DND-41 (cell line): ENCODE measurements around the gene PIM1.

Experiments
- ATAC-seq: fragments of 200-7000 bp; cut with Tn5 transposase; 3 replicates; pipeline ENCODE4 v1.9.1; 2021; ENCODE audit warnings: low read depth; ENCODE audit not compliant: insufficient read depth
- DNase-seq: peaks from one replicate; pipeline ENCODE4 v3.0.0-alpha.2; 2020
- H2AFZ ChIP-seq: 2 replicates; pipeline ENCODE4 v1.6.0; 2012; ENCODE audit warnings: low read depth, low read length
- H3K27ac ChIP-seq: 2 replicates; pipeline ENCODE4 v1.5.1; 2012; ENCODE audit warnings: low read length, inconsistent platforms
- H3K27me3 ChIP-seq: fragments of 200-600 bp; sonication (generic); 2 replicates; pipeline ENCODE4 v1.6.0; 2012; ENCODE audit warnings: low read length, mild to moderate bottlenecking, inconsistent platforms; ENCODE audit not compliant: insufficient read depth, poor library complexity
- H3K36me3 ChIP-seq: 2 replicates; pipeline ENCODE4 v1.5.1; 2012; ENCODE audit warnings: low read length, inconsistent platforms; ENCODE audit not compliant: insufficient read depth
- H3K4me1 ChIP-seq: 2 replicates; pipeline ENCODE4 v1.5.1; 2012; ENCODE audit warnings: mild to moderate bottlenecking, low read length; ENCODE audit not compliant: insufficient read depth
- H3K4me2 ChIP-seq: 2 replicates; pipeline ENCODE4 v1.6.0; 2012; ENCODE audit warnings: mild to moderate bottlenecking, moderate library complexity, low read length, inconsistent platforms; ENCODE audit not compliant: insufficient read depth
- H3K4me3 ChIP-seq, 2 experiments: fragments of 200-600 bp in 1 of 2; shearing (Covaris generic) in 1 of 2; 2 replicates each; pipeline ENCODE4 v1.5.1; 2012 to 2016; ENCODE audit warnings: inconsistent platforms in 2 of 2, low read length in 2 of 2, mild to moderate bottlenecking in 2 of 2, low read depth in 1 of 2, moderate library complexity in 1 of 2
- H3K79me2 ChIP-seq: 2 replicates; pipeline ENCODE4 v1.6.0; 2012; ENCODE audit warnings: low read length, inconsistent platforms; ENCODE audit not compliant: insufficient read depth
- H3K9ac ChIP-seq: 2 replicates; pipeline ENCODE4 v1.6.0; 2012; ENCODE audit warnings: low read depth, mild to moderate bottlenecking, inconsistent platforms, low read length, moderate library complexity
- H3K9me3 ChIP-seq: 2 replicates; pipeline ENCODE4 v1.5.1; 2012; ENCODE audit warnings: low read length, moderate library complexity, mild to moderate bottlenecking, inconsistent platforms; ENCODE audit not compliant: insufficient read depth, severe bottlenecking
- H4K20me1 ChIP-seq: 2 replicates; pipeline ENCODE4 v1.6.0; 2012; ENCODE audit warnings: low read length; ENCODE audit not compliant: insufficient read depth
- EZH2 ChIP-seq: IDR thresholded peaks from 3 replicates; pipeline ENCODE4 v1.6.1; 2012; ENCODE audit warnings: borderline replicate concordance, low read depth, mild to moderate bottlenecking, moderate library complexity, low read length, inconsistent platforms; ENCODE audit not compliant: severe bottlenecking
- TF ChIP-seq, protein P1 (sequence below): IDR thresholded peaks from 2 replicates; pipeline ENCODE4 v1.5.1; 2012; ENCODE audit warnings: borderline replicate concordance, low read length, moderate library complexity, mild to moderate bottlenecking; ENCODE audit not compliant: poor library complexity, severe bottlenecking; ENCODE audit errors: extremely low read depth

Gene PIM1

DNA sequence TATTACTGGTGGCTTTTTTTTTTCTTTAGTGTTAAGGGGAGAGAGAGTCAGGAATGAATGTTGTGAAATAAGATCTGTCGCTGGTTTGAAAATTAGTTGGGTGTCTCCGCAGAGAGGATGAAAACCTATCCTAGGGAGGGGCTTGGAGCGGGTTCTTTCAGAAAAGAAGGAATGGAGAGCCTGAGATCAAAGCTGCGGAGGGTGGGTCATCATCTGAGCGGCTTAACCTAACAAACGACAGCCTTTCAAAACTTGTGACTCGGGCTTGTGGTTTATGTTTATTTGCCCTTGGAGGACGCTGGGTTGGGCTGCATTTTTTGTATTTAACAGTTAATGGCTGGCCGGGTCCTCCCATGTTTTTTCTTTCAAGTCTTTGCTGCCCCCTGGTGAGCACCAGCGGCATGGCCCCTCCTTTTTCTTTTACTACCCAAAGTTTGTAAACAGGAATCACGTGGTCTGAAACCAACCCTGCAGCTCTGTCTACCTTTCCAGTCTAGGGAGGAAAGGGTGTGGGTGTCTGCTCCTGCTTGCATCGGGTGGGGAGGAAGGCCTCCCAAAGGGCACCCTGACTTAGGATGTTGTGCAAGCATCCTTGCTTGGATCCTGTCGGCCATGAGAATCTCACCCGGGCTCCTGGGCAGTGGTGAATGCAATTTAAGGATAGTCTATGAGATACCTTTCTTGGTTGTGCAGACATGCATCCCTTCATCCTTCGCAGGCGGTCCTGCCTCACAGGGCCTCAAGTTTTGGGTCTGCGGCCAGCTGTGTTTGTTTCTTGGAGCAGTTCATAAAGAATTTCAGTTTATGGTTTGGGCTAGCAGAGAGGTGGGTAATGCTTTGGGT is 2.2 kb downstream of the PIM1 start:
- Histone ChIP-seq H4K20me1 (peaks cover 38% of the 10 kb centered on the region), H3K9me3 (no peaks in the 10 kb centered on the region), H2AFZ (no peak overlapping the region), H3K9ac (peak overlapping the region; percentile 99), H3K27ac (peak overlapping the region; percentile 95), H3K27me3 (no peaks in the 10 kb centered on the region), H3K4me1 (peaks cover 42% of the 10 kb centered on the region), H3K4me2 (peak overlapping the region; percentile 95), H3K79me2 (peaks cover 54% of the 10 kb centered on the region), H3K4me3 (peak overlapping the region; percentile 96 to 98), H3K36me3 (peaks cover 55% of the 10 kb centered on the region)
- peak; percentile 93 for DNase-seq
- ATAC-seq, result peak; percentile 24
- TF ChIP-seq, protein P1, sequence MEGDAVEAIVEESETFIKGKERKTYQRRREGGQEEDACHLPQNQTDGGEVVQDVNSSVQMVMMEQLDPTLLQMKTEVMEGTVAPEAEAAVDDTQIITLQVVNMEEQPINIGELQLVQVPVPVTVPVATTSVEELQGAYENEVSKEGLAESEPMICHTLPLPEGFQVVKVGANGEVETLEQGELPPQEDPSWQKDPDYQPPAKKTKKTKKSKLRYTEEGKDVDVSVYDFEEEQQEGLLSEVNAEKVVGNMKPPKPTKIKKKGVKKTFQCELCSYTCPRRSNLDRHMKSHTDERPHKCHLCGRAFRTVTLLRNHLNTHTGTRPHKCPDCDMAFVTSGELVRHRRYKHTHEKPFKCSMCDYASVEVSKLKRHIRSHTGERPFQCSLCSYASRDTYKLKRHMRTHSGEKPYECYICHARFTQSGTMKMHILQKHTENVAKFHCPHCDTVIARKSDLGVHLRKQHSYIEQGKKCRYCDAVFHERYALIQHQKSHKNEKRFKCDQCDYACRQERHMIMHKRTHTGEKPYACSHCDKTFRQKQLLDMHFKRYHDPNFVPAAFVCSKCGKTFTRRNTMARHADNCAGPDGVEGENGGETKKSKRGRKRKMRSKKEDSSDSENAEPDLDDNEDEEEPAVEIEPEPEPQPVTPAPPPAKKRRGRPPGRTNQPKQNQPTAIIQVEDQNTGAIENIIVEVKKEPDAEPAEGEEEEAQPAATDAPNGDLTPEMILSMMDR, result peak; percentile 98
- TF ChIP-seq EZH2, result no peak

DNA sequence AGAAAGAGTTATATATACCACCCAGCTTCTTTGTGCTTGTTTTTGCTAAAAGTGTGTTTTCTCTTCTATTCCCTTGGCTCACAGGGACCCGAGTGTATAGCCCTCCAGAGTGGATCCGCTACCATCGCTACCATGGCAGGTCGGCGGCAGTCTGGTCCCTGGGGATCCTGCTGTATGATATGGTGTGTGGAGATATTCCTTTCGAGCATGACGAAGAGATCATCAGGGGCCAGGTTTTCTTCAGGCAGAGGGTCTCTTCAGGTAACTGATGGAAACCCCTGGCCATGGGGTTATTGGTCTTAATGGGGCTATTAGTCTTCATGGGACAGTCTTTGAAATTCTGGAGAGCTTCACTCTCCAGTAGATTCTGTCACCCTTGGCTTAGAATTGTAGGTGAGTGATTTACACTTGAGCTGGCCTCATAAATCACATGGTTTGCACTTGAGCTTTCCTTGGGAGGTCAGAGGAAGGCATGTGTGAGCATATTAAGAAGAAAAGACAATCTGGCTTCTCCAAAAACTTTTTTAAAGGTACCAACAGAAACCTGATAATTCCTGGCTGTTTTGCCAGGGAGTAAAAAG is 3.0 kb downstream of the PIM1 start:
- peak overlapping the region; percentile 99 for H3K9ac ChIP-seq
- peaks cover 38% of the 10 kb centered on the region for H4K20me1 ChIP-seq
- TF ChIP-seq, protein P1, result peak; percentile 2
- TF ChIP-seq EZH2, result no peak
- no peak for DNase-seq
- no peaks in the 10 kb centered on the region for H3K9me3 ChIP-seq
- H3K4me1 ChIP-seq, result peaks cover 42% of the 10 kb centered on the region
- ATAC-seq, result no peak
- peaks cover 55% of the 10 kb centered on the region for H3K36me3 ChIP-seq
- H3K79me2 ChIP-seq, result peaks cover 54% of the 10 kb centered on the region
- peak overlapping the region; percentile 95 for H3K27ac ChIP-seq
- H3K4me3 ChIP-seq, result peak overlapping the region; percentile 96 to 98; a peak in 3 of 4 replicates
- H2AFZ ChIP-seq, result no peak overlapping the region
- H3K4me2 ChIP-seq, result peak overlapping the region; percentile 95
- no peaks in the 10 kb centered on the region for H3K27me3 ChIP-seq

DNA sequence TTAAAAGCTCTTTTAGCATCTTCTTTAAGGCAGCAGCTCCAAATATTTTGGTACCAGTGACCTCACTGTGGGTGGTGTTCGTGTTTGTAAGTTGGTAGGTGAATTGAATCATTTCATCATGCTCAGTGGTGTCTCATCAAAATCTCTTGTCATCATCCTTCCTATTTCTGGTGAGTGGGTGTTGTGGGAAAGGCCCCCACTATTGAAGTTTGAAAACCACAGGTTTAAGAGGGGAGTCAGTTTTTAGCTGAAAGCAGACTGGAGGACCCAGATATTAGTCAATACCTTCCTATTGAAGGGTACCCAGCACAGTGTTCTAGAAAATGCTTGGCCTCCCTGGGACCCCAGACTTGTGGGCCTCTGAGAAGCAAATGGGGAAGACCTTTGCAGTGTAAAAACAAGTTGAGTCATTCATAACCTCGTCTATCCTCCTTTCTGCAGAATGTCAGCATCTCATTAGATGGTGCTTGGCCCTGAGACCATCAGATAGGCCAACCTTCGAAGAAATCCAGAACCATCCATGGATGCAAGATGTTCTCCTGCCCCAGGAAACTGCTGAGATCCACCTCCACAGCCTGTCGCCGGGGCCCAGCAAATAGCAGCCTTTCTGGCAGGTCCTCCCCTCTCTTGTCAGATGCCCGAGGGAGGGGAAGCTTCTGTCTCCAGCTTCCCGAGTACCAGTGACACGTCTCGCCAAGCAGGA is 3.7 kb downstream of the PIM1 start:
- Histone ChIP-seq H3K9ac (peak overlapping the region; percentile 99), H3K4me1 (peaks cover 37% of the 10 kb centered on the region), H2AFZ (no peak overlapping the region), H3K4me2 (peak overlapping the region; percentile 95), H3K79me2 (peaks cover 54% of the 10 kb centered on the region), H3K36me3 (peaks cover 55% of the 10 kb centered on the region), H3K27me3 (no peaks in the 10 kb centered on the region), H4K20me1 (peaks cover 38% of the 10 kb centered on the region), H3K27ac (peak overlapping the region; percentile 95), H3K9me3 (no peaks in the 10 kb centered on the region), H3K4me3 (peak overlapping the region in 1 of 2 experiments; percentile 96; a peak in 3 of 4 replicates)
- ATAC-seq, result no peak
- TF ChIP-seq, protein P1, result no peak
- peak; percentile 50 for DNase-seq
